HG03342 (cell line): Measurements from ENCODE around the gene CIAO3.
"Not testable (repeated sequence)": the region's sequence is repeated elsewhere in the genome, so short reads cannot be mapped to it uniquely, and the experiment has no call there.

Source experiments
- ATAC-seq: cut with Tn5 transposase; IDR thresholded peaks from one replicate; pipeline ENCODE4 v1.9.1; 2021; ENCODE audit warnings: mild to moderate bottlenecking, moderate library complexity; ENCODE audit not compliant: unreplicated experiment

The CIAO3 gene

GRCh38 chr16:776298-776697 lies 35.5 kb upstream of the CIAO3 start:
- not testable (repeated sequence) for ATAC-seq

DNA sequence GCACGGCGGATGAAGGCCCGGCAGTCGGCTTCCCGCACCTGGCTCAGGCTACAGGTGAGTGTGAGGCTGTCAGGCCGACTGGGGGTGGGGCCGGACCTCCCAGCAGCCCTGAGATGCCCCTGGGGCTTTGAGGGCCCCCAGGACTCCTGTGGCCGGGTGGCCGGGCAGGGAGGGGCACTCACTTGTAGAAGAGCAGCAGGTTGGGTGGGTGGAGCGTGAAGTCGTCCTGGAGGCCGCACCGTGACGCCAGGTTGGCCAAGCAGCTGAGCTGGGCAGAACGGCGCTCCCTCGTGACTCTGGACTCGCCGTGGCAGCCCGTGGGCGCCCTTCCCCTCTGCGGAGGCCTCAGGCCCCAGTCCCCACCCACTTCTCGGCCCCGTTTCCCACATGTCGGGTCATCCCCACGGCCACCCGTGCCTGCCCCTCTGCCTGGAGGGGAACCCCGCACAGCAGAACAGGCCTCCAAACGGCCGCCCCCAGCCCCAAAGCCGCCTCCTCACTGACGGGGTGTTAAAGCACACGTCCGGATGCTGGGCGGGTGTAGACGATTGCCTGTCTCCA lies 34.5 kb upstream of the CIAO3 start:
- ATAC-seq: no peak

- no peak for ATAC-seq
Observed at GRCh38 chr16:774086-775001, 33.5 kb upstream of the CIAO3 start.

- ATAC-seq: no peak
Observed at GRCh38 chr16:772959-773358, 32.2 kb upstream of the CIAO3 start.

DNA sequence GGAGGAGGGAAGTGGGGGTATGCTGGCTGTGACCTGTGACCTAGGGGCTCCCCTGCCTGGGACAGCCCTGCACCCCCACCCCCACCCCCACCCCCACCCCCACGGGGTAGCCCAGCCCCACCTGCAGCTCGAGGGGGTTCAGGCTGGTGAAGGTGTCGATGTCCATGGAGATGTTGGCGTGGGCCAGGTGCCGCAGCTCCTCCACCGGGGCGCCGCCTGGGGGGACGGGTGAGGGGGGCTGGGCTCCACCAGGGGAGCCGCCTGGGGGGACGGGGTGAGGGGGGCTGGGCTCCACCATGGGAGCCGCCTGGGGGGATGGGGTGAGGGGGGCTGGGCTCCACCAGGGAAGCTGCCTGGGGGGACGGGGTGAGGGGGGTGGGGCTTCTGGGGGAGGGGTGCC lies 29.6 kb upstream of the CIAO3 start:
- no peak for ATAC-seq

- no peak for ATAC-seq
Observed at GRCh38 chr16:769934-770333, 29.1 kb upstream of the CIAO3 start.

DNA sequence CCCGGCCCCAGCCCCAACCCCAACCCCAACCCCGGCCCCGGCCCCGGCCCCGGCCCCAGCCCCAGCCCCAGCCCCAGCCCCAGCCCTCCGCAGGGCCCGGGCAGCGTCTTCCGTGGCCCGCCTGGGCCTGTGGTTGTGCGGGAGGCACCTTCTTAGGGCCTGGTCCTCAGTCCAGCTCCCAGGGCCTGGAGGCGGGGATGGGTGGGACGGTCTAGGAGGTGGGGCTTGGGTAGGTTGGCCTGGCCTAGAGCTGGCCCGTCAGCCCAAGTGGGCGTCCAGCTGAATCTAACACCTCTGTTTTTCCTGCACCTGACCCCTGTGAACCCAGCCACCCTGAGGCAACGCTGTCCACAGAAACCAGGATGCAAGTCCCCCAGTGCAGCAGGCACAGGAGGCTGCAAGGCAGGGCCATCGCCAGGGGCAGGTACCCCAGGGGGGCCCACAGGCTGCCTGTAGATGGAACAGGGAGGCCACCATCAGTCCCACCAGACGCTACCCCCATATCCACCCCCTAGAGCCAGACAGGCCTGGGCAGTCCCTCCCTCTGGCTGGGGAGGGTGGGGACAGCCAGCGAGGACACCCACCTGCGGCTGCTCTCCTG lies 28.5 kb upstream of the CIAO3 start:
- no peak for ATAC-seq

GRCh38 chr16:768428-768827 lies 27.6 kb upstream of the CIAO3 start:
- no peak for ATAC-seq

- no peak for ATAC-seq
Observed at GRCh38 chr16:767743-768235, 27.0 kb upstream of the CIAO3 start.

GRCh38 chr16:766820-767640 lies 26.2 kb upstream of the CIAO3 start:
- no peak for ATAC-seq

DNA sequence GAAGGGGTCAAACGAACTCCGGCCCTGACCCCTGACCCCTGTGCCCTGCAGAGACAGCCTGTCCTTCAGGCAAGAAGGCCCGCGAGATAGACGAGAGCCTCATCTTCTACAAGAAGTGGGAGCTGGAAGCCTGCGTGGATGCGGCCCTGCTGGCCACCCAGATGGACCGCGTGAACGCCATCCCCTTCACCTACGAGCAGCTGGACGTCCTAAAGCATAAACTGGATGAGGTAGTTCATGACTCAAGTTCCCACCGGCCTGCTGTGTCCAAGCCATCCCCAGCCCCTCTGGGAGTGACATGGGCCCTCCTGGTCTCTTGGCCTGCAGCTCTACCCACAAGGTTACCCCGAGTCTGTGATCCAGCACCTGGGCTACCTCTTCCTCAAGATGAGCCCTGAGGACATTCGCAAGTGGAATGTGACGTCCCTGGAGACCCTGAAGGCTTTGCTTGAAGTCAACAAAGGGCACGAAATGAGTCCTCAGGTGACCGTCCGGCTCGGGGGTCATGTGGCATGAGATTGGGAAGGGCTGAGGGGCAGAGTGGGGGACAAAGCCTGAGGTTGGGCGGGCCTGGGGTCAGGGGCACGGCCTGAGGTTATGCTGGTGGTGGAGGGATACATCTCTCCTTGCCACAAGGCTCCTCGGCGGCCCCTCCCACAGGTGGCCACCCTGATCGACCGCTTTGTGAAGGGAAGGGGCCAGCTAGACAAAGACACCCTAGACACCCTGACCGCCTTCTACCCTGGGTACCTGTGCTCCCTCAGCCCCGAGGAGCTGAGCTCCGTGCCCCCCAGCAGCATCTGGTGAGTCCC lies 25.4 kb upstream of the CIAO3 start:
- ATAC-seq: no peak

- no peak for ATAC-seq
Observed at GRCh38 chr16:765488-765865, 24.7 kb upstream of the CIAO3 start.

DNA sequence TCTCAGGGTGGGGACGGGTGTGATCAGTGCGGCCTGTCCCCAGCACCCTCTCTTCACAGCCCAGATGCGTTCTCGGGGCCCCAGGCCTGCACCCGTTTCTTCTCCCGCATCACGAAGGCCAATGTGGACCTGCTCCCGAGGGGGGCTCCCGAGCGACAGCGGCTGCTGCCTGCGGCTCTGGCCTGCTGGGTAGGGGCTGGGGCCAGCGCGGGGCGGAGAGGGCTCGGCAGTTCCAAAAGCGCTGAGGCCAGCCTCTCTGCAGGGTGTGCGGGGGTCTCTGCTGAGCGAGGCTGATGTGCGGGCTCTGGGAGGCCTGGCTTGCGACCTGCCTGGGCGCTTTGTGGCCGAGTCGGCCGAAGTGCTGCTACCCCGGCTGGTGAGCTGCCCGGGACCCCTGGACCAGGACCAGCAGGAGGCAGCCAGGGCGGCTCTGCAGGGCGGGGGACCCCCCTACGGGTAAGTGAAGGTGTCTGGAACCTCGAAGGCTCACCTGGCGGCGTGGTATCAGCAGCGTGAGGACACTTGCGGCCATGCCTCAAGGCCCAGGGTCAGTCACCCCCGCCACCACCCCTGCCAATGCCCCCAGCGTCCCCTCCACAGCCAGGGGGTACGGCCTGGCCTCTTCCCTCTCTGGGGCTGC lies 24.2 kb upstream of the CIAO3 start:
- no peak for ATAC-seq

DNA sequence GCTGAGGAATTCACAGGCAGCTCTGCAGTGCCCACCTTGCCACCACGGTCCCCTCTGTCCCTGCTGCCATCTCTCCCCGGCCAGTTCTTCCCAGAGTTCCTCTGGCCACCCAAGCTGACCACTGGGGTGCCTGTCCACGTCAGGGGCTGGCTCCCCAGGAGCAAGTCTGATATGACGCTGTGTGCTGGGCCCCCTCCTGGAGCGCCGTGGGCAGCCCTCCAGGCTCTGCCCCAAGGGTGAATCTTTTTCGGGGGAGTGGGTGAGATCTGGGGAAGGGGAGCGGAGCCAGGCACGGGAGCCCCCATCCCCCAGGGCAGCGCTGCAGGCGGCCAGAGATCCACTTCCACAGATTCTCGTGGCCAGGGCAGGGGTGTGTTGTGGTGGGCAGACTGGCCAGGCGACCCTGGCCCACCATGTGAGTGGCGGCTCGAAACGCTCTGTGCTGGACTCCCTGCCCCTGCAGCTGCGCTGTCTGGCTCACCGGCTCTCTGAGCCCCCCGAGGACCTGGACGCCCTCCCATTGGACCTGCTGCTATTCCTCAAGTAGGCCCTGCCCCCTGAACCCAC lies 23.5 kb upstream of the CIAO3 start:
- ATAC-seq: no peak

GRCh38 chr16:763369-764183 lies 22.8 kb upstream of the CIAO3 start:
- no peak for ATAC-seq

GRCh38 chr16:762595-763268 lies 21.9 kb upstream of the CIAO3 start:
- no peak for ATAC-seq

- ATAC-seq: no peak
Observed at GRCh38 chr16:761625-762513, 21.1 kb upstream of the CIAO3 start.
